ENCODE data around the gene KLHL33.
"Not testable (repeated sequence)": the region's sequence is repeated elsewhere in the genome, so short reads cannot be mapped to it uniquely, and the experiment has no call there.

Gene KLHL33

DNA sequence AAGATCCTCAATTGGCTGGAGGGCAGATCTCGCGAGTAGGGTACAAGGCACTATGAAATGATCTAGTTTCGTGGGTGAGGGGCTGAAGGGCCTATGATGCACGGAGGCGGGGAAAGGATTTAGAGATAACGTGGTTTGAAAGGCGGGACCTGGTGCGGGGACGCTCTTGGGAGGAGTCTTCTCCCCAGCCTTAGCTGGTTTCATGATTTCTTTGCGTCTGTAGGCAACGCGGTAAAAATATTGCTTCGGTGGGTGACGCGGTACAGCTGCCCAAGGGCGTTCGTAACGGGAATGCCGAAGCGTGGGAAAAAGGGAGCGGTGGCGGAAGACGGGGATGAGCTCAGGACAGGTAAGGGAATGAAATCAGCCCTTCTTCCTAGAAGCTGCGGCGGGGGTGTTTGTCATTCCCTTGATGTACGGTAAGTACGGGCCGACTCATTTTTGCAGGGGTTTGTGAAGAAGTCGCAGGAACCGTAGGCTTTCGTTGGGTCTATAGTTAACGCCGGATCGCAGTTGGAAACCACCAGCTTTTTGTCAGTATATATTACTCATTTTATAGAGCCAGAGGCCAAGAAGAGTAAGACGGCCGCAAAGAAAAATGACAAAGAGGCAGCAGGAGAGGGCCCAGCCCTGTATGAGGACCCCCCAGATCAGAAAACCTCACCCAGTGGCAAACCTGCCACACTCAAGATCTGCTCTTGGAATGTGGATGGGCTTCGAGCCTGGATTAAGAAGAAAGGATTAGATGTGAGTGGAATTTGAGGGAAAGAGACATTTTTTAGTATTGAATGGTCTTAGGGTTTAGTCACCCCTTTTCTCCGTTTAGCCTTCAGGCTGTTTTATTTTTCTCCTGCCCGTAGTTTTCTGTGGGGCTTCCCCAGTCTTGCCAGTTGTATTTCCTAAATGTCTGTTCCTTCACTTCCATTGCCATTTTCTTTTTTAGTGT, 19.7 kb upstream of the KLHL33 start:
- DNase-seq (ENCODE audit: low read depth), result peak; percentile 69
- peak overlapping the region; percentile 81 for H3K4me3 ChIP-seq (ENCODE audit: low read depth, low read length)

DNA sequence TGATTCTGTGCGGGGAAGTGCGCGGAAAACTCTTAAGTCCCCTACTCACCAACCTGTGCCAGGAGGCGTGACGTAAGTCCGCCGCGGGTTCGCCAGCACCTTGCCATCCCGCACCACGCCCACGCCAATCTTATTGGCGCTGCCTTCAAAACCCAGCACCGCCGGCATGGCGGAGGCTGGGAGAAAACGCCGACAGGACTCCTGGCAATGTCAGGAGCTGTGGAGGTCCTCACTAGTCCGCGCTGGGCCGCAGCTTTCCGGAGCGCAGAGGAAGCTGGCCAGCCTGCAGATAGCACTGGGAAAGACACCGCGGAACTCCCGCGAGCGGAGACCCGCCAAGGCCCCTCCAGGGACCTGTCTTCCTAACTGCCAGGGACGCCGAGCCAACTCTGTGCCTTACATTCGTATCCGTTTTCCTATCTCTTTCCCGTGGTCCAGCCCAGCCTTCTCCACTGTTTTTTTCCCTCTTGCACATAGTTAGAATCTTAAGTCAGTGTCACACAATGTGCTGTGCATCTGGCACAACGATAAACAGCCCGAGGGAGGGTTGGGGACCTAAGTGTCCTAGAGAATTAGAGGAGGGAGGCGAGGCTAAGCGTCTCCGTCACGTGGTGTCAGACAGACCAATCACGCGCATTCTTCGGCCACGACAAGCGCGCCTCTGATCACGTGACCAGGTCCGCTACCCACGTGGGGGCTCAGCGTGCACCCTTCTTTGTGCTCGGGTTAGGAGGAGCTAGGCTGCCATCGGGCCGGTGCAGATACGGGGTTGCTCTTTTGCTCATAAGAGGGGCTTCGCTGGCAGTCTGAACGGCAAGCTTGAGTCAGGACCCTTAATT, 18.8 kb upstream of the KLHL33 start, which contains the start of the genes APEX1 and OSGEP:
TSS of gene APEX1 (plus strand) at position 711 of the 839 bp plus-strand sequence. CDS start 420 bp downstream, outside the sequence.
TSS of gene OSGEP (minus strand) at position 297 of the 839 bp plus-strand sequence. CDS start at position 168, 129 bp downstream.
- peak within 1 kb of the TSS; percentile 81 for H3K4me3 ChIP-seq (ENCODE audit: low read depth, low read length)

DNA sequence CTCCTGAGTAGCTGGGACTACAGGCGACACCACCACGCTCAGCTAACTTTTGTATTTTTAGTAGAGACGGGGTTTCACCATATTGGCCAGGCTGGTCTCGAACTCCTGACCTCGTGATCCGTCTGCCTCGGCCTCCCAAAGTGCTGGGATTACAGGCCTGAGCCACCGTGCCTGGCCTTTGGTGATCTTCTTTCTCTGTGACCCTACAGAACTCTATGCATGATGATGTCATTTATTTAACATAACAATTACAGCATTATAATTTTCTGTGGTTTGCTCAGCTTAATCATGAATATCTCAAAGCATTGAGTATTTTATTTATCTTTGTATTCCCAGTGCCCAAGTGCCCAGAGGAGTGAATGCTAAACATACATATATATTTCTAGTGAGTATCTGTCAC, 16.9 kb upstream of the KLHL33 start:
- not testable (repeated sequence) for DNase-seq (ENCODE audit: low read depth)

More for the DNA sequence above, 18.8 kb upstream of the KLHL33 start, which contains the start of the genes APEX1 and OSGEP:
- DNase-seq (ENCODE audit: low read depth), result peak; percentile 97

DNA sequence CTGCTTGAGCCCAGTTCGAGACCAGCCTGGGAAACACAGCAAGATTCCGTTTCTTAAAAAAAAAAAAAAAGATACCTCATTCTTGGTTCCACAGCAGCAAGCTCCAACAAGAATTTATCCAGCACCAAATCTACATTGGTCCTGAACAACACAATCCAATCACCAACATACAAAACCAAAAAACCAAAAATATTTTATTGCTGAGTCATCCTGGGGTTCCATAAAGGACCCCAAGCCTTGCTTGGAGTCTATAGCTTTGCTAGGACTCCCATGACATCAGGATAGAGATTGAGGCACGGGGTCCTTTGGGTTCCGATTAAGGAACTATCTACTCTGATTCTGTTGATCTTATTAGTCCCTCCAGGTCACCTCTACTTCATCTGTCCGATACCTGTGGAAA, 10.9 kb upstream of the KLHL33 start:
- no peak overlapping the region for H3K4me3 ChIP-seq (ENCODE audit: low read depth, low read length)
- no peak for DNase-seq (ENCODE audit: low read depth)

More for the DNA sequence above, 16.9 kb upstream of the KLHL33 start:
- not testable (repeated sequence) for H3K4me3 ChIP-seq (ENCODE audit: low read depth, low read length)

DNA sequence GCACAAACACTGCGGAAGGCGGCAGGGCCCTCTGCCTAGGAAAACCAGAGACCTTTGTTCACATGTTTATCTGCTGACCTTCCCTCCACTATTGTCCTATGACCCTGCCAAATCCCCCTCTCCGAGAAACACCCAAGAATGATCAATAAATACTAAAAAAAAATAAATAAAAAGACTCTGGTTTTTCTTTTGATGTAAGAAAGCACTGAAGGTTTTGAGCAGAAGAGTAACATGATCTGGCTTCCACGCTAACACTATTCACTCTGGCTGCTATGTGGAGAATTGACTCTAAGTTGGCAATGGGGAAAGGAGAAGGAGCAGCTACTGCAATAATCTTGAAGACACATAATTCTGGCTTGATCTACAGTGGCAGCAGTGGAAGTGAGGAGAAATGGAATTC, 7.7 kb upstream of the KLHL33 start:
- DNase-seq (ENCODE audit: low read depth); H3K4me3 ChIP-seq (ENCODE audit: low read depth, low read length): not testable (repeated sequence)

DNA sequence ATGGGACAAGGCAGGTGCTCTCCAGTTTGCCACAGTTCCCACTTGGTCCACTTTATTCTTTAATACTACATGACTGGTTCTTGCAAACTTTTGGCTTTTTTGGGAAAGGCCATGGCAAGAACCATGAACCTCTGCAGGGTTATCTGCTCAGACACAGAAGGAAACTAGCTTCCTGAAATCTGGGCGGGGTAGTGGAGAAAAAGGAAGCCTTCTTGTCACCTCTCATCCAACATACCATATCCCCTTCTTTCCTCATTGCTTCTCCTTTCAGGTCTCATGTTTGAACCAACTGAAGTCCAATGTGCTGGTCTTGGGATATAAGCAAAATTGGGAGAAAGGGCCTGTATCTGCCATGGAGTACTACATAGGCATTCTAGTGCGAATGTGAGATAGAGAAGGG, 5.5 kb upstream of the KLHL33 start:
- DNase-seq (ENCODE audit: low read depth), result no peak
- H3K4me3 ChIP-seq (ENCODE audit: low read depth, low read length), result no peak overlapping the region

DNA sequence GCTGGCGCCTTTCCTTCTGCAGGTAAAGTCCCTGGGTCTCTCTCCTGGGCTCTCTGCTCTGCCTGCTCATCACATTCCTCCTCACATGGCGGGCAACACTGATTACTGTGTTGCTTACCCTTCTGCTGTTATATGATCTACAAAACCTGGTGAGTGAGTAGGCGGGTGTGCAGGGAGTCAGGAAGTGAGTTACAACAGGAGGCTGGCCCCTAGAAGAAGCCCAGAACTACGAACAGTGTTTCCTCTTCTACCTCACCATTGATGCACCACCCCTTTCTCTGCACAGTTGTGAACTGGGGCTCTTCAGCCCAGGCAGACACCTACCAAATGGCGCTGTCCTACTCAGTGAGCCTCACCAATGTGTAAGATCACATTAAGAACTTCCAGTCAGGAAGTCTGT, 4.9 kb upstream of the KLHL33 start:
- no peak overlapping the region for H3K4me3 ChIP-seq (ENCODE audit: low read depth, low read length)
- DNase-seq (ENCODE audit: low read depth), result no peak

DNA sequence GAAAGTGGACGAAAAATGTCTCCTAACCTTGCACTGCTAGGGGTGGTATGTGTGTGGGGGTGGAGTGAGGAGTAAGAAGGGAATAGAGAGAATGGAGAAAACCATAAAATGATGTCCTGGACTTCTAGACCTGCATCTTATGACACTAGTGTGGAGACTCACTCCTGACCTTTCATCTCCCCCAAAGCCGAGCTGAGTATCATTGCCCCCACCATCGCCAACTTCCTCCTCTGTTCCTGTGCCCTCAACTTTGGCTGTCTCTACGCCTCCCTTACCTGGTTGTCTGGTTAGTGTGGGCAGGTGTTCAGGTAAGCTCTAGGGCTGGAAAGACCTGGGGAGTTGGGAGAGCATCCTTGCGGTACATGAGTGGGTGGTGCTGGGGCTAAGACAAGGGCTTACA, 4.5 kb upstream of the KLHL33 start:
- no peak for DNase-seq (ENCODE audit: low read depth)
- no peak overlapping the region for H3K4me3 ChIP-seq (ENCODE audit: low read depth, low read length)

DNA sequence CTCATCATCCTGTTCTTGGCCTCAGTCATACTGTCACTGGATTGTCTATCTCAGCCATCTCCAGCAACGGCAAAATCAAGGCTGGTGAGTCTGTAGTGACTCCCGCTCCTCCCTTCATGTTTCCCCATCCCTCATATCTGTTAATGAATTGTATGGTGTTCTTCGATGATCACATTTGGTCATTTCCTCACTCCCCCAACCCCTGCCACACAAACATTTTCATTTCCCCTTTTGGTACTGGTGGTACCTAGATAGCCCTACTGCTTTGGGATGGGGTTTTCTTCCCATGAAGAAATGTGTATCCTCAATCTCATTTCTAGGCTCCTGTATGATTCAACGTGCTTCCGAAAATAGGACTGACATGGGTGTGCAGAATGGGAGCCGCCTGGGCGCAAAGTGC, 2.7 kb upstream of the KLHL33 start:
- no peak overlapping the region for H3K4me3 ChIP-seq (ENCODE audit: low read depth, low read length)
- no peak for DNase-seq (ENCODE audit: low read depth)

DNA sequence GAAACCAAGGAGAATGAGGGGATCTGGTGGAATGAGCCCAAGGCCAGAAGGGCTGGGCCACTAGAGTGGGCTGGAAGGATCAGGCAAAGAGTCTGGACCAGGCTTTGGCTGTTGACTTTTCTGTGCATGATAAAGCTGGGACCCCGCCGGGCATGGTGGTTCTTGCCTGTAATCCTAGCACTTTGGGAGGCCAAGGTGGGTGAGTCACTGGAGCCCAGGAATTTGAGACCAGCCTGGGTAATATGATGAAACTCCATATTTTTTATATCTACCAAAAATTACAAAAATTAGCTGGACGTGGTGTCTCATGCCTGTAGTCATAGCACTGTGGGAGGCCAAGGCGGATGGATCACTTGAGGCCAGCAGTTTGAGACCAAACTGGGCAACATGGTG, 393 bp upstream of the KLHL33 start:
- DNase-seq (ENCODE audit: low read depth), result peak; percentile 28
- H3K4me3 ChIP-seq (ENCODE audit: low read depth, low read length), result no peak overlapping the region

DNA sequence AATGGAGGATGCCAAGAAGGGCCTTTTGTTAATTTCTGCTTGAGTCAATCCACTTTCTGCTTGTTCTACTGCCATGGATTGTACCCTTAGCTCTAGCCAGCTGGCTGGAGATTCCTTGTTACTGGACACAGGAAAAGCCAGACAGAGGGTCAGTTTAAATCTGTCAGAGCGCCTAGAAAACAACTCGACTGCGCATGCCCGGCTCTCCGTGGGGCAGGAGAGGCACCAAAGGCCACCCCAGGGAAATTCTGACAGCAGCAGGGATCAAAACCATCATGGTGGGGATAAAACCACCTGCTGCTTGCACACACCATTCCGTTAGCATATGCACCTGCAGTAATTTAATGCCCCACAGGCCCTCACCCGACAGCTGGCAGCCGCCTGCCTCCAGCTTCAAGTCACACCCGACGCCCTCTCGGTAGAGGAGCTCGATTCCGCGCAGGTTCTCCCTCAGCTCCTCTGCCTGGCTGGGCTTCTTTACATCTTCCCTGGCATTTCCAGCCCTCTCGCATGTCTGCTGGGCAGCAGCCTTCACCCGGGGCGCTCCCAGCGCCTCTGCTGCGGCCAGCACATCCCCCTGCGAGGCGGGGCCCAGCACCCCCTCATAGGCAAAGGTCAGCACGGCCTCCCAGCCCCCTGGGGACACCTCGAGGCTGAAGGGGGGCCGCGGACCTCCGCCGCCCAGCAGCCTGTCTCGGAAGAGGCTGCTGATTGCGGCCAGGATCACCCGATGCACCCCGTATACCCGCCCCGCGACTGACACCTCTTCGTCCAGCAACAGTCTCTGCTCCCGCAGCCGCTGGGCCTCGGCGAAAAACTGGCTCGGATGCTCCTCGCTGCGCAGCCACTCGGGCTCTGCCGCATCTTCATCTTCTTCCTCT, 1.0 kb downstream of the KLHL33 start:
- peak overlapping the region; percentile 22 for H3K4me3 ChIP-seq (ENCODE audit: low read depth, low read length)
- DNase-seq (ENCODE audit: low read depth), result no peak

DNA sequence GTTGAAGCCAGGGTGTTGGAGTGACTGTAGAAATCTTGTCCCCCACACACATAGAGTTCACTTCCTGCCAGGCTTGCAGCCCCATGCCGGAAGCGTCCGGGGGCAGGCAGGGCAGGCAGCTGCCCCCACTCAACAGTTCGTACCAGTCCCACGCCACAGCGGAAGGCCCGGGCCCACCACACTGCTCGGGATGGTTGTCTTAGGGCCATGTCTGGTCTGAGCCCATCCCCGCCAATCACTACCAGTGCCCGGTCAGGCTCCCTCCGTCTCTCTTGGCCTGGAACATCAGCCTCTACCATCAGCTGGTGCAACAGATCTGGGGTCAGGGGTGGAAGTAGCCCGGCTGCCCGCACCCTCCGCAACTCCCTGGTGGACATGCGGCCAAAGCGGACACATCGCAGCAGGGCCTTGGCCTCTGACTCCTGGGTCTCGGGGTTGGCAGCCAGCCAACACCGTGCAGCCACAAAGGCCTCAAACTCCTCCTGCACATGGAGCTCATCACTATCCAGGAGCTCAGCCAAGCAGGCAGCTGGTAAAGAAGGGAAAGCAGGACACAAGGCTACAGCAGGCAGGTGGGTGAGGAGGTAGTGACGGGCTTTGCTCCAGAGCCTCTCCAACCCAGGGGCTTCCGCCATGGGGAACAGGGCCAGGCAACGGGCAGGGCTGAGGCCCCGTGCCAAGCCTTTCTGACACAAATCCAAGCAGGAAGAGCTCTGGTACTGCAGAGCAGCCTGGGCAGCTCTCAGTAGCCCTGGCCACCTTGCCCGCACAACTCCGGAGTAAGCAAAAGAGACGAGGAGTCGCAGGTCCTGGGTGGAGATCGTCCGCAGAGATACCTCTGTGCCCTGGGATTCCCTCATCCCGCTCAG, 5.9 kb downstream of the KLHL33 start:
- no peak overlapping the region for H3K4me3 ChIP-seq (ENCODE audit: low read depth, low read length)
- no peak for DNase-seq (ENCODE audit: low read depth)

DNA sequence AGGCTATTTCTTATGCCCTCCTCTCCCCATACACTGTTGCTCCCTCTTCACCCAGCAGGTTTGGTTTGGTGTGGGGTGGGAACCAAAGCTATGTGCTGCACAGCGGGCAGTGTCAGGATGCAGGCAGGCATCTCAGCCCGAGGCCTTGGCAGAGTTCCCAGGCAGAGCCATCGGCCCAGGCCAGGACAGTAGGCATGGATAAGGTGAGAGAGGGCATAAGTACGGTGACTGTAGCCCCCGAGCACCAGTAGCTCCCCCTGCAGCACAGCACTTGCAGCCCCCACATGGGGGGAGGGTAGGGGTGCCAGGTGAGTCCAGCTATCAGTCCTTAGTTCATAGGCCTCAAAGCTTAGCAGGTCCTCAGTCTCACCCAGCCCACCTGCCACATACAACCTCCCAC, 7.2 kb downstream of the KLHL33 start:
- no peak overlapping the region for H3K4me3 ChIP-seq (ENCODE audit: low read depth, low read length)
- no peak for DNase-seq (ENCODE audit: low read depth)

DNA sequence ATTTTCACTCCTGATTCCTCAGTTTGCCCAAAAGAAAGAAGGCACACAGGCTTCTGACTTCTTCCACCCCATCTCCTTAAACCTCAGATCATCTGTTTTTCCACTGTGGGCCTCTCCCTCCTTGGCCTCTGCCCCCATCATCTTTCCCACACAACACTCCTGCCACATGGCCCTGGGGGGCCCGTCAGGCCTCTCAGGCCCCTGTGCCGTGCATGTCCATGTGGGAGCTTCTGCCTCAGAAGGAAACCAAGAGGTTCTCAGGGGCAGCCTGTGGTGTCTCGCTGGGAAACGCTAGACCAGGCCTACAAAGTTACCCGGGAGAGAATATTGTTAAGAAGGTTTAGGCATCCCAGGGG, 8.0 kb downstream of the KLHL33 start:
- no peak for DNase-seq (ENCODE audit: low read depth)
- H3K4me3 ChIP-seq (ENCODE audit: low read depth, low read length), result no peak overlapping the region

DNA sequence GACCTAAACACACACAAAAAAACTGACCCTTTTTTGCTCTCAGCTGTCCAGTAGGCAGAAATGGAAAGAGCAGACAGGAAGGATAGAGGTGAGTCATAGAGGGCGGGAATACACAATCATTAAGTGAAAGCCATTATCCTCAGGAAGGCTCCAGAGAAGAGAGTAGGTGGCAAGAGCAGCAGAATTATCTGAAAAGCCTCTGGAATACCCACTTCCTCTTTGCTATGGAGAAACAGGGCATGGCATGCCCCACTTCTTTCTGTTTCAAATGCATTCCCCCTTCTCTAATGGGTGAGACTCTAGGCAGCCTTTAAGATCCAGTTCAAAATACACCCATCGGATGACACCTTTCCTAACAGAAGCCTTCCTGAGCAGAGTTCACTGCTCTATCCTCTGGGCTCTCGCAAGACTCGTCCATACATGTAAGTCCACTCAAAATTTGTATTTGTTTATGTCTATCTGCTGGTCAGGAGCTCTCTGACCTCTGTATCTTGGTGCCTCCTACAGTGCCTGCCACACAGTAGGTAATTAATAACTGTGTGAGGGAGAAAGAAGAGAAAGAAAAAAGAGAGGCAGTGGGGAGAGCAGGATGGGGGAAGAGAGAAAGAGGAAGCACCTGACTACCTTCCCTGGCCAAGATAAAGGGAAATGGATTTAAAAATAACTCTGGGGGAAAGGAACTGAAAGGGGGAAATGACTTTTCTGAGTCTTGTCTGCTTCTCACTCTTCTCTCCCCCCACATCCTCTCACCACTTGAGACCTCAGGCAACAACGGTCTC, 8.5 kb downstream of the KLHL33 start:
- H3K4me3 ChIP-seq (ENCODE audit: low read depth, low read length), result no peak overlapping the region
- DNase-seq (ENCODE audit: low read depth), result no peak

DNA sequence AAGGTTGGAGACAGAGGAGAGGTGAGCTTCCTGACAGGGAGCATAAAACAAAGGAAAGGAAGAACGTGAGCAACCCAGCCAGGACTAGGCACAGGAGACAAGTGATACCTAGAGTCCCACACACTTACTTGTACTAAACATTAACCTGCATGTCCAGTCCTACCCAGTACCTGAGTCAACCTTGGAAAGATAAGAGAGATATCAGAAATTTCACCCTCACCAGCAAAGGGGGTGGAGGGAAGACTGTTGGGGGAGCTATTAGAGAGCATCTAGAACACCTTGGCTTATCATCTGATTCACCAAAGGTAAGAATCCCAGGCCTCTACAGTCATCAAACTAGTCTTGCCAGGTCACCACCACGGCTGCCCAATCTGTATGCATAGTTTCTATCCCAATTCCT, 11.1 kb downstream of the KLHL33 start:
- H3K4me3 ChIP-seq (ENCODE audit: low read depth, low read length), result no peak overlapping the region
- DNase-seq (ENCODE audit: low read depth), result no peak

DNA sequence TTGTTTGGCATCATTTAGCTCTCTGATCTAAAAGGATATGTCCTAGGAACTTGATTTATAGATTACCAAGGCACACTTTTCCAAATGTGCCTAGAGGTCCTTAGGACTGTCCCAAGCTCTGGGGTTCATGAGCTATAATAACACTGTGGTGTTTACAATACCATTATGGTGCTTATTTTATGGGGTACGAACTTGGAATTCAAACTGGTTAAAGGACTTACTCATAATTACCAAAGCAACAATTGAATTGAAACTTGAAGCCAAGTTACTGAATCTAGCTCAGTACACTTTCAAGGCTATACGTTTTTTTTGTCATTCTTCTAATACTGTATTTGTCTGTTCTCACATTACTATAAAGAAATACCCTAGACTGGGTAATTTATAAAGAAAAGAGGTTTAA, 13.1 kb downstream of the KLHL33 start:
- no peak overlapping the region for H3K4me3 ChIP-seq (ENCODE audit: low read depth, low read length)

DNA sequence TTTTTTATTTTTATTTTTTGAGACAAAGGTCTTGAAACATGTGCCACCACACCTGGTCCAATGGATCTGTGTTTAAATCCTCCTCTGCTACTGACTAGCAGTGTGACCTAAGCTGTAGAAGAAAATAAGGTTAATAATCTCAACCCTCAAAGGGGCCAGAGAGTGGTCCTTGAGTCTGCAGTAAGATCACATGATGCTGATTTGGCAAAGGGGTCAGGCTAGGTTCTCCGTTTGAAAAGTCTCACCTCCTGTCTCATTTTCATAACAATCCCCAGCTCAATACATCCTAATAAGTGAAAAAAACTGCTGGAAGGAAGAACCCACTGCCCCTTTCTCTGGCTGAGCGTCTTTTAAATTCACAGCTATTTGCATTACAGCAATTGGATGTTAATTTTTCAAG, 14.7 kb downstream of the KLHL33 start:
- H3K4me3 ChIP-seq (ENCODE audit: low read depth, low read length), result no peak overlapping the region
- no peak for DNase-seq (ENCODE audit: low read depth)

More for the DNA sequence above, 13.1 kb downstream of the KLHL33 start:
- no peak for DNase-seq (ENCODE audit: low read depth)

Data from skeletal muscle cell (primary cell).